ENCODE data around the gene USO1.

Gene USO1

DNA sequence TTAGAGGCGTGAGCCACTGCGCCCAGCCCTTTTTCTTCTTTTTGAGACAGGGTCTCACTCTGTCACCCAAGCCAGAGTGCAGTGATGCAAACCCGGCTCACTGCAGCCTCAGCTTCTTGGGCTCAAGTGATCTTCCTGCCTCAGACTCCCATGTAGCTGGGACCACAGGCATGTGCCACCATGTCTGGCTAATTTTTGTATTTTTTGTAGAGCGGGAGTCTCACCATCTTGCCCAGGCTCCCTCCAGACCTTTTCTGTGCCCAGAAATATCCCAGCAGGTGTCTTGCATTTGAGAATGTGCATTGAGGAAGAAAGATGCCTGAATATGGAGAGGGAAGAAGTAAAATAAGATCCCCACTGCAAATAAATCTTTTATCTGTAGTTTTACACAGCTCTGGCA lies 119.2 kb downstream of the USO1 start:
- DNase-seq (ENCODE audit: low spot score): no peak

GRCh38 chr4:75844151-75844662 lies 119.8 kb downstream of the USO1 start:
- no peak for DNase-seq (ENCODE audit: low spot score)

- no peak for DNase-seq (ENCODE audit: low spot score)
Observed at GRCh38 chr4:75845992-75846391, 121.6 kb downstream of the USO1 start.

DNA sequence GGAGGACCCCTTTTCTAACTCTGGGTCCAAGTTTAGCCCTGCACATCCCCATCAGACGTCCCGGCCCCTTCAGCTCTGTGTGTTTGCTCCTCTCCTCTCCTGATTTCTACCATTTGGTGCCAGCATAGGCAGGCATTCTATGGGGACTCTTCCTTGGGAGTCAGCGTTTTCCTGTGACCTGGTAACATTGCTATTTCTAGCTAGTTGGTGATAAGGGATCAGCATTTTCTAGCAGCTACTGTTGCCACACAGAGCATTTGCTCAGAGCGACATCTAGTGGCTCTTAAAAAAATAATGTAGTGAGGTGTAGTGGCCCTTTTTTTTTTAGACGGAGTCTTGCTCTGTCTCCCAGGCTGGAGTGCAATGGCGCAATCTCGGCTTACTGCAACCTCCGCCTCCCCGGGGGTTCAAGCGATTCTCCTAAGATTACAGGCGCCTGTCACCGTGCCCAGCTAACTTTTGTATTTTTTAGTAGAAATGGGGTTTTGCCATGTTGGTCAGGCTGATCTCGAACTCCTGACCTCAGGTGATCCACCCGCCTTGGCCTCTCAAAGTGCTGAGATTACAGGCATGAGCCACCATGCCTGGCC lies 123.9 kb downstream of the USO1 start:
- peak; percentile 58 for DNase-seq (ENCODE audit: low spot score)

- no peak for DNase-seq (ENCODE audit: low spot score)
Observed at GRCh38 chr4:75848891-75849290, 124.5 kb downstream of the USO1 start.

GRCh38 chr4:75849461-75849860 lies 125.1 kb downstream of the USO1 start:
- no peak for DNase-seq (ENCODE audit: low spot score)

DNA sequence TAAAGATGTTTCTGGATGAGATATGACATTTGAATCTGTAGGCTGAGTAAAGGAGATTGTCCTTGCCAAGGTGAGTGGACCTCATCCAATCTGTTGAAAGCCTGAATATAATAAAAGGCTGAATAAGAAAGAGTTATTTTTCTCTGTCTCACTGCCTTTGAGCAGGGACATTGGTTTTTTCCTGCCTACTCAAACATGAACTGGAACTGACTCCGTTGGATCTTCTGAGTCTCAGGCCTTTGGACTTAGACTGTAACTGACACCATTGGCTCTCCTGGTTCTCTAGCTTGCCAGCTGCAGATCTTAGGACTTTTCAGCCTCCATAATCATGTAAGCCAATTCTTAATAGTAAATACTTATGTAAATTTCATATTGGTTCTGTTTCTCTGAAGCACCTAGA lies 134.3 kb downstream of the USO1 start:
- DNase-seq (ENCODE audit: low spot score): no peak

DNA sequence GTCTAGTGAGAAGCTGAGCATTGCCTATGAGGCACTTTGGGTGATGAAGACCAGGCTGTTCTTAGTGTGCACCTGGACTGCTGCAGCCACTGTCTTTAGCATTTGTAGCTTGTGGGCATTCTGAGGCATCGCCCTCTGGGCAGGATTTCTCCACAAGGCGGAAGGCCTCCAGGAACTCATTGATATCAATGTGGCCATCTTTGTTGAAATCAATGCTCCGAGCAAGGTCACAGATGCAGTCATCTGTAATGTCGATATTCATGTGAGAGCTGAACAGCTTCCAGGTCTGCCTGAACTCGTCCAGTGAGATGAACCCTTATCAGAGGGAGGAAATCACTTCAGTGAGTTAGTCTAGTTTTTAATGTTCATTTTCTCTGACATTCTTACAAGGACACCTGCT lies 136.2 kb downstream of the USO1 start:
- DNase-seq (ENCODE audit: low spot score): no peak

All from globus pallidus (tissue), 1 donor.